Measurements from ENCODE around the gene MALRD1. TPM values are rescaled to one million over a fixed set of nuclear protein-coding genes. Genes with fewer than 3 reads are reported as not detected.

The MALRD1 gene
- not detected for polyA plus RNA-seq (2012; ENCODE audit: low read depth, missing spikeins)

DNA sequence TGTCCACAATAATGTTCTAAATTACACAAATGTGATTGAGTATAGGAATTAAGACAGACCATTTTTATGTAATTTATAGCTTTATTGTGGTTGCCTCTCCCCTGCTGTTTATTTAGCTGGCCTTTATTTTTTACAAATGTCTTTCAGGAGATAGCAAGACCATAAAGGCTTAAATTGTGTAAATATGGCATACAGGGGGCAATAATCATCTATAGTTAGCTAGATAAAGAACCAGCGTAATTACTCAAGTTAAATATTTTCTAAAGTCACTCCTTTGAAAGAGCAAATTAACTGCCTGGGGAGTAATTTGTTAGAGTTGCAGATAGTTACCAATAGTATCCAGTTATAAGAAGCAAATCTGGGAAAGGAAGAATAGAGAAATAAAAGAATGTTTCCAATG lies at the start of gene MALRD1:
Gene MALRD1 (plus strand): TSS at position 313 of the 400 bp plus-strand sequence. CDS start 138 bp downstream, outside the sequence.
- DNase-seq (ENCODE audit: insufficient read length, low spot score) (no peak), FAIRE-seq (no peak)
- TF ChIP-seq SPI1 (IDR thresholded peaks at IDR 0.05; ENCODE audit: low read depth, low read length) (no peak), POLR2A (IDR thresholded peaks at IDR 0.05; ENCODE audit: low read depth, low read length) (no peak), PAX5 (IDR thresholded peaks at IDR 0.05; ENCODE audit: insufficient read depth, low read length, severe bottlenecking) (no peak), POU2F2 (IDR thresholded peaks at IDR 0.05; ENCODE audit: low read depth, low read length) (no peak), TAF1 (IDR thresholded peaks at IDR 0.05; ENCODE audit: low read depth, low read length) (no peak), POLR2AphosphoS5 (IDR thresholded peaks at IDR 0.05; ENCODE audit: low read depth, low read length) (no peak)

DNA sequence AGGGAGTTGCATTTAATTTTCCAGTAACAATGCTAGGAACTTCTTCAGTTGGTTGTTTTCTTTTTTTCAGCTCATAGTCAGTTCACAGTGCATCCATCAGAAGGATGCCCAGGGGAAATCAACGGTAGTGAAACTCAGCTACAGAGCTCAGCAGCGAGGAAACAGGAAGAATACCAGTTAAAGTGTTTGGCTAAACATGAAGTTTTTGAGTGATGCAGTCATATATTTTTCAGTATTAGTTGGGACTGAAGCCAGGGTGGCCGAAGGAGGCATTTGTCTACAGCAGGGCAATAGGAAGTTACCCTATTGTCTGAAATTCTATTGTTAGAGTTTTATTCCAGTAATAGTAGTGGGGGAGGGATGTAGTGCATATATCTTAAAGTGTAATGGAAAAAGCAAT lies 45.3 kb upstream of the MALRD1 start:
- no peak for FAIRE-seq
- TF ChIP-seq POLR2AphosphoS5 (IDR thresholded peaks at IDR 0.05; ENCODE audit: low read depth, low read length) (no peak), TAF1 (IDR thresholded peaks at IDR 0.05; ENCODE audit: low read depth, low read length) (no peak), PAX5 (IDR thresholded peaks at IDR 0.05; ENCODE audit: insufficient read depth, low read length, severe bottlenecking) (no peak), SPI1 (IDR thresholded peaks at IDR 0.05; ENCODE audit: low read depth, low read length) (no peak), POU2F2 (IDR thresholded peaks at IDR 0.05; ENCODE audit: low read depth, low read length) (no peak), POLR2A (IDR thresholded peaks at IDR 0.05; ENCODE audit: low read depth, low read length) (no peak)
- DNase-seq (ENCODE audit: insufficient read length, low spot score): no peak

DNA sequence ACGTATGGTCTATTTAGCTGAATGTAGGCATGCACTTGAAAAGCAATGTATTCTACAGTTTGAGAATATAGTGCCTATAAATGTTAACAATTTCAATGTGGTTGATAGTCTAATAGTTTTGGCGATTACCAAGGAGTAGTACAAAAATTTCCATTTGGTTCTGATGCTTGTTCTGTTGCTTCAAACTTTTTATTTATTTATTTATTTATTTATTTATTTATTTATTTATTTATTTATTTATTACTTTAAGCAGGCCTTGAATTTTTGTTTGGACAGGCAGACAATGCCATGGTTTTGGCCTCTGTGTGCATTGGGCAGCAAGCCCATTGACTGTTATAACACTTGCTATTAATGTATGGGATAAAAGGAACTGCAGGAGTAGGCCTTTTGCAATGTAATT lies 36.5 kb upstream of the MALRD1 start:
- TF ChIP-seq POLR2A (IDR thresholded peaks at IDR 0.05; ENCODE audit: low read depth, low read length) (no peak), SPI1 (IDR thresholded peaks at IDR 0.05; ENCODE audit: low read depth, low read length) (no peak), POLR2AphosphoS5 (IDR thresholded peaks at IDR 0.05; ENCODE audit: low read depth, low read length) (no peak), POU2F2 (IDR thresholded peaks at IDR 0.05; ENCODE audit: low read depth, low read length) (no peak), TAF1 (IDR thresholded peaks at IDR 0.05; ENCODE audit: low read depth, low read length) (no peak), PAX5 (IDR thresholded peaks at IDR 0.05; ENCODE audit: insufficient read depth, low read length, severe bottlenecking) (no peak)
- no peak for FAIRE-seq
- no peak for DNase-seq (ENCODE audit: insufficient read length, low spot score)

DNA sequence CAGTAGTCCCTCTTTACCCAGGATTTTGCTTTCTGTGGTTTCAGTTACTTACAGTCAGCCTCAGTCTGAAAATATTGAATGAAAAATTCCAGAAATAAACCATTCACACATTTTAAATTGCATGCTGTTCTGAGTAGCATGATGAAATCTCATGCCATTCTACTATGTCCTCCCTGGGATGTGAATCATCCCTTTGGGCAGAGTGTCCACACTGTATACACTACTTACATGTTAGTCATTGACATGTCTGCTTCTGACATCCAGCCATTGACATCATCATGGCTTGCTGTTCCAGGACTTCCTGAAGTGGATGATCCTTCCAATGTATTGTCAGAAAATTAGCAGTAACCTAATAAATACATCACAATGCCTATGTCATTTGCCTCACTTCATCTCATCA lies 34.6 kb upstream of the MALRD1 start:
- FAIRE-seq (no peak), DNase-seq (ENCODE audit: insufficient read length, low spot score) (no peak)
- TF ChIP-seq POU2F2 (IDR thresholded peaks at IDR 0.05; ENCODE audit: low read depth, low read length): no peak
- no peak for TF ChIP-seq POLR2AphosphoS5 (IDR thresholded peaks at IDR 0.05; ENCODE audit: low read depth, low read length)
- TF ChIP-seq PAX5 (IDR thresholded peaks at IDR 0.05; ENCODE audit: insufficient read depth, low read length, severe bottlenecking): no peak
- TF ChIP-seq SPI1 (IDR thresholded peaks at IDR 0.05; ENCODE audit: low read depth, low read length): no peak
- TF ChIP-seq POLR2A (IDR thresholded peaks at IDR 0.05; ENCODE audit: low read depth, low read length): no peak
- TF ChIP-seq TAF1 (IDR thresholded peaks at IDR 0.05; ENCODE audit: low read depth, low read length): no peak

DNA sequence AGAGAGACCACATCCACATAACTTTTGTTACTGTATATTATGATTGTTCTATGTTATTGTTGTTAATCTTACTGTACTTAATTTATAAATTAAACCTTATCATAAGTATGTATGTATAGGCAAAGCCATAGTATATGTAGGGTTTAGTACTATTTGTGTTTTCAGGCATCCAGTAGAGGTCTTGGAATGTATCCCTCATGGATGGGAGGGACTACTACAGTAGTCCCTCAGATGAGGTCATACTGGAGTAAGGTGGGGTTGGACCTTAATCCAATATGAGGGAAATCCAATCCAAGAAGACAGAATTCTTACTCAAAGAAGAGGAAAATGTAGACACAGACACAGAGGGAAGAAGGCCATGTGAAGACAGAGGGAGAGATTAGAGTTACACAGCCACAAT lies 34.1 kb upstream of the MALRD1 start:
- no peak for DNase-seq (ENCODE audit: insufficient read length, low spot score)
- TF ChIP-seq POLR2AphosphoS5 (IDR thresholded peaks at IDR 0.05; ENCODE audit: low read depth, low read length) (no peak), TAF1 (IDR thresholded peaks at IDR 0.05; ENCODE audit: low read depth, low read length) (no peak), SPI1 (IDR thresholded peaks at IDR 0.05; ENCODE audit: low read depth, low read length) (no peak), POU2F2 (IDR thresholded peaks at IDR 0.05; ENCODE audit: low read depth, low read length) (no peak), PAX5 (IDR thresholded peaks at IDR 0.05; ENCODE audit: insufficient read depth, low read length, severe bottlenecking) (no peak), POLR2A (IDR thresholded peaks at IDR 0.05; ENCODE audit: low read depth, low read length) (no peak)
- no peak for FAIRE-seq

DNA sequence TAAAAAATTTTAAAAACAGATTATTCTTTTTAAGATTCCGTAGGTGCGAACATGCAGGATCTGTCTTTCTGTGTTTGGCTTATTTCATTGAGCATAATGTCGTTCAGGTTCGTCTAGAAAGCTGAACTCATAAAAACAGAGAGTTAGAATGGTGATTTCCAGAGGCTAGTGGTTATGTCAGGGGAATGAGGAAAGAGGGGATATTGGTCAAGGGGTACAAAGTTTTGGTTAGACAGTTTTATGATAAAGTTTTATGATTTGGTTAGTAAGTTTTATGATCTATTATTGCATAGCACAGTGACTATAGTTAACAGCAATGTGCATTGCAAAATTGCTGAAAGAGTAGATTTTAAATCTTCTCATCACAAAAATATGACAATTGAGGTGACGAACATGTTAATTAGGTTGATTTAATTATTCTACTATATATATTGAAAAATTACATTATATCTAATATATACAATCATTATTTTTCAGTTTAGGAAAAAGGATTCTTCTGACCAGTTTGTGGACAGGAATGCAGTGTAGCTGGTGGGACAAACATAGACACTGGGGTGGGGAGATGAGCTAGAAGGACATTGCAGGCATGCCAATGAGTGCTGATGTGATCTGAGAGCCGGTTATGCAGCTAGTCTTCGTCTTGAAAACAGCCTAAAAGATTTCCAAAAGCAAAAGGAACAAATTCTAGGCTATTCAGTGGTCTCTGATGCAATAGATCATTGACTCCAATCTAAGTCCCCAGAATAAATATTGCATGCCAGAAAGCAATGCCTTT lies 31.3 kb upstream of the MALRD1 start:
- TF ChIP-seq SPI1 (IDR thresholded peaks at IDR 0.05; ENCODE audit: low read depth, low read length) (no peak), POLR2AphosphoS5 (IDR thresholded peaks at IDR 0.05; ENCODE audit: low read depth, low read length) (no peak), TAF1 (IDR thresholded peaks at IDR 0.05; ENCODE audit: low read depth, low read length) (no peak), POLR2A (IDR thresholded peaks at IDR 0.05; ENCODE audit: low read depth, low read length) (no peak), POU2F2 (IDR thresholded peaks at IDR 0.05; ENCODE audit: low read depth, low read length) (no peak), PAX5 (IDR thresholded peaks at IDR 0.05; ENCODE audit: insufficient read depth, low read length, severe bottlenecking) (no peak)

DNA sequence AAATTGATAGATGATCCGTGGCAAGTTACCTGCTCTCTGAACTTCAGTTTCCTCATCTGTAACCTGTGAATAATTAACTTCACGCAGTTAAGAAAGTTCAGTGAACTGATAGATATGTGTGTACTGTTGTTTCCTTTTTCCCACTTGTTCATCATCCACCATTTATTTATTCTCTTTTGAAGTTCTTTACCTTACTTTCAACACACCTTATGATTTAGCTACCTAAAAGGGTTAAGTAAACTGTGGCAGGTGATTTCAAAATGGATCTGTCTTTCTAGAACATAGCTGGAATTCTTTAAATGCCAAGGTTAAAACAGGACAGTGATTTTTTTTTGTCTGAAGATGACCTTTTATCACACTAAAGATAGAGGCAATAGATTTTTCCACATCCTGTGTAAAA lies 27.4 kb upstream of the MALRD1 start:
- TF ChIP-seq POLR2A (IDR thresholded peaks at IDR 0.05; ENCODE audit: low read depth, low read length) (no peak), SPI1 (IDR thresholded peaks at IDR 0.05; ENCODE audit: low read depth, low read length) (no peak), POU2F2 (IDR thresholded peaks at IDR 0.05; ENCODE audit: low read depth, low read length) (no peak), POLR2AphosphoS5 (IDR thresholded peaks at IDR 0.05; ENCODE audit: low read depth, low read length) (no peak), TAF1 (IDR thresholded peaks at IDR 0.05; ENCODE audit: low read depth, low read length) (no peak), PAX5 (IDR thresholded peaks at IDR 0.05; ENCODE audit: insufficient read depth, low read length, severe bottlenecking) (no peak)
- DNase-seq (ENCODE audit: insufficient read length, low spot score) (no peak), FAIRE-seq (no peak)

More for the DNA sequence above, 31.3 kb upstream of the MALRD1 start:
- FAIRE-seq (no peak), DNase-seq (ENCODE audit: insufficient read length, low spot score) (no peak)

DNA sequence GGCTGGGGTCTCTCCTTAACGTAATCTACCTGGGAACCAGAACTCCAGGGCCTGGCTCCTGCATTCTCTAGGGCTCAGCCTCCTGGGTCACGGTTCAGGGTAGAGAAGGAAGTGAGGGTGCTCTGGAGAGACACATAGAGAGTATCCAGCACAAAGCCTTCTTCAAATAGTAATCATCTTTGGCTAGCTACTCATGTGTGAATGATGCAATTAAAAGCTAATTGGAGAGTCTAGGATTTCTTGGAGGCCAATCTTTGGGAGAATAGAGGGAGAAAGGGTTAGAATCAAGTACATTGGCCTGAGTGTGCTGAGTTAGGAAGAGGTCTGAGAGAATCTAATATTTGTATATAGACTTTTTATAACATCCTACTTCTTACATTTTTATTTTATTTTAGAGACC lies 24.0 kb upstream of the MALRD1 start:
- TF ChIP-seq POLR2AphosphoS5 (IDR thresholded peaks at IDR 0.05; ENCODE audit: low read depth, low read length) (no peak), POU2F2 (IDR thresholded peaks at IDR 0.05; ENCODE audit: low read depth, low read length) (no peak), TAF1 (IDR thresholded peaks at IDR 0.05; ENCODE audit: low read depth, low read length) (no peak), POLR2A (IDR thresholded peaks at IDR 0.05; ENCODE audit: low read depth, low read length) (no peak), SPI1 (IDR thresholded peaks at IDR 0.05; ENCODE audit: low read depth, low read length) (no peak), PAX5 (IDR thresholded peaks at IDR 0.05; ENCODE audit: insufficient read depth, low read length, severe bottlenecking) (no peak)
- no peak for FAIRE-seq

DNA sequence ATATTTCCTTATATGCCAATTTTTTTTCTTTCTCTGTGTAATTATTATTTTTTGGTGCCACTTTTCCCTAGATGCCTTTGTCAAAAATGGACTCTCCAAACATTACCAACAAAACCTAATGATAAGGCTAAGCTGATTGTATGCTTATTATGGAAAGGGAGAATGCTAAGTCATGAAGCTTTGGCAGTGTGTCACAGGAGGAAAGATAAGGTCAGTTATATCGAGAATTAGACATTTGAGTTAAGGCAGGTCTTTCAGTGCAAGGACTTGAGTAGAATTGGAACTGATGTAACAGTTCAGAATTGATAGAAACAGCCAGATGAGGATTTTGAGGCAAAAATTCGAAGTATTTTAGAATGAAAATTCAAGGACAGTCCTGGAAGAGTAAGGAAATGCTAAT lies 16.8 kb upstream of the MALRD1 start:
- FAIRE-seq (no peak), DNase-seq (ENCODE audit: insufficient read length, low spot score) (no peak)
- TF ChIP-seq TAF1 (IDR thresholded peaks at IDR 0.05; ENCODE audit: low read depth, low read length): no peak

More for the DNA sequence above, 24.0 kb upstream of the MALRD1 start:
- no peak for DNase-seq (ENCODE audit: insufficient read length, low spot score)

DNA sequence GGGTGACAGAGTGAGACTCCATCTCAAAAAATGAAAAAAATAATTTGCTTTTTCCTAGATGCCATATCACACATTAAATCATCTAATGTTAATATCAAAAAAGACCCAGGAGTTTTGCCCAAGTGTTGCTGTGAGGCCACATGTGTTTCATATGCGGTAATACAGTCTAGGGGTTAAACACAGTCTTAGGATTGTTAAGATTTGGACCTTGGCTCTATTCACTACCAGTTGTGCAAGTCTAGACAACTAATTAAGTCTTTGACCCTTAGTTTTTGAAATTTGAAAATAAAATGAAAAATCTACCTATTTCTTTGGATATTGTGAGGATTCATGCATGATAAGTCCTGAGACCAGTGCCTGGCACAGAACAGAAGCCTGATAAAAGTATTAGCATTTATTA lies 14.9 kb upstream of the MALRD1 start:
- FAIRE-seq (no peak), DNase-seq (ENCODE audit: insufficient read length, low spot score) (no peak)
- TF ChIP-seq SPI1 (IDR thresholded peaks at IDR 0.05; ENCODE audit: low read depth, low read length) (no peak), POU2F2 (IDR thresholded peaks at IDR 0.05; ENCODE audit: low read depth, low read length) (no peak), POLR2AphosphoS5 (IDR thresholded peaks at IDR 0.05; ENCODE audit: low read depth, low read length) (no peak)

Measured in GM12891 (cell line).